Measurements from ENCODE around the gene POU4F1.

The POU4F1 gene

DNA sequence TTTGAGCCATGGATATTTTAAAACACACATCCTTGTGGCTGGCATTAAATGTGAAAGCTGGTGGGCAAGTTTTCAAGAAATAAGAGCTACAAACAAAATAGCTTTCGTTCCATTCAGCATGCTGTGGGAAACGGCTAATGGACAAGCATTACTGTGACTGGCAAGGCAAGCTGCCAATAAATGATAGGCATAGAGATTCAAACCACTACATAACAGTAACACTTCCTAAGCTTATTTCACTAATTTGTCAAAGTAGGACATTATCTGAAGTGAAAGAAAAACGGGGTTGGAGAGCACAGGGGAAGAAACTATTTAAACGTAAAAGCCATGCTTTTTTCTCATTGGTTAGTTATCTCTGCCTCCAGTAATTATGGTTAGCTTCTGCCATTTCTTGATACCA is 29.6 kb upstream of the POU4F1 start:
- TF ChIP-seq CTCF (IDR thresholded peaks at IDR 0.05; ENCODE audit: extremely low read depth, missing control alignments): no peak
- no peak for DNase-seq (ENCODE audit: low spot score)

DNA sequence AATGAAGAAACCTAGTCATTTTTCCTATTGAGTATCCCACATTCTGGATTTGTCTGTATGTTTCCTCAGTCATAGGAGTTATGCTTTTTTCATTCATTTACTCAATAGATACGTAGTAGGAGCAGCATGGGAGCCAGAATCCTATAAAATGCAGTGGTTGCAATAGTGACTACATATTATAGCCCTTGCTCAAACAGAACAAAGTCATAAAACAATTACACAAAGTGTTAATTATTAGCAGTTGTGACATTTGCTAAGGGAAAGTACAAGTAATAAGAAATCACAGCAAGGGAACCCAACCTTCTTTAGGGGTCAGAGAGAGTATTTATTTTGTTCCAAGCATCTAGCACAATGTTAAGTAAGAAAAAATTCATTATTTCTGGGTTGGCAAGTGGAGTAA is 27.7 kb upstream of the POU4F1 start:
- no peak for DNase-seq (ENCODE audit: low spot score)
- no peak for TF ChIP-seq CTCF (IDR thresholded peaks at IDR 0.05; ENCODE audit: extremely low read depth, missing control alignments)

DNA sequence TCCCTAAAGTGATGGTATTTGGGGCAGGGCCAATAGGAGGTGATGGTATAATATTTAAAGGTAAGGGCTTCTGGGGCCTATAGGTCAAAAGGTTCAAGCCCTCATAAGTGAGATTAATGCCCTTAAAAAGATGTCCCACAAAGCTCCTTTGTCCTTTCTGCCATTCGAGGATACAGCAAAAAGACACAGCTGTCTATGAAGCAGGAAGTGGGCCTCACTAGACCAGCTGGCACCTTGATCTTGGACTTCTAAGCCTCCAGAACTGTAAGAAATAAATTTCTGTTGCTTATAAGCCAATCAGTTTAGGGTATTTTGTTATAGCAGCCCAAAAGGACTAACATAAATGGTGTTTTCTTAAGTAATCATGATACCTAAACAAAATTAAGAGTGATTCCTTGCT is 27.2 kb upstream of the POU4F1 start:
- no peak for DNase-seq (ENCODE audit: low spot score)
- no peak for TF ChIP-seq CTCF (IDR thresholded peaks at IDR 0.05; ENCODE audit: extremely low read depth, missing control alignments)

DNA sequence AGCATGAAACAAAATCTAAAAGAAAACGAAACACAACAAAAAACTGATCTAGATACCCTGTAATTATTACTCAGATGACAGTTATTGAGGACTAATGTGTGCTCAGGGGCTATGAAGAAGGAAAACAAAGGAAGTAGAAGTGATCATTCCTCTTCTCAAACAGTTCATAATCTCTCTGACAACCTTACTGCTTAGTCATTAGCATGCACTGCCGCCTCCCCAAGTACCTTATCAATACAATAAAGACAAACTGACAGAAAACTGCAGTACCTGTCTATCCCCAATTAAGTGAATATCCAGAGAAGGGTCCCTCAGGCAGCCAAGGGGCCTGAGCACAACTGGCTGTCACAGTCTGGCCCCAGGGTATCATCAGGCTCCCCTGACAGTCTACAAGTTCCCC is 22.0 kb upstream of the POU4F1 start:
- DNase-seq (ENCODE audit: low spot score): no peak
- TF ChIP-seq CTCF (IDR thresholded peaks at IDR 0.05; ENCODE audit: extremely low read depth, missing control alignments): no peak

GRCh38 chr13:78623132-78623531 is 19.8 kb upstream of the POU4F1 start:
- no peak for DNase-seq (ENCODE audit: low spot score)
- TF ChIP-seq CTCF (IDR thresholded peaks at IDR 0.05; ENCODE audit: extremely low read depth, missing control alignments): no peak

- no peak for DNase-seq (ENCODE audit: low spot score)
- TF ChIP-seq CTCF (IDR thresholded peaks at IDR 0.05; ENCODE audit: extremely low read depth, missing control alignments): no peak
These were observed 17.7 kb upstream of the POU4F1 start for GRCh38 chr13:78620936-78621470.

GRCh38 chr13:78618411-78618810 is 15.1 kb upstream of the POU4F1 start:
- no peak for TF ChIP-seq CTCF (IDR thresholded peaks at IDR 0.05; ENCODE audit: extremely low read depth, missing control alignments)
- DNase-seq (ENCODE audit: low spot score): no peak
